DMS114 treated with DMSO at 0.1 percent for 48 hours (cell line): ENCODE results near the gene ALKBH3.

ENCODE experiments used
- DNase-seq: peaks from one replicate; lab custom pipeline; 2025; ENCODE audit not compliant: unreplicated experiment; lab: John Stamatoyannopoulos, UW

Gene ALKBH3

GRCh38 chr11:43894546-43894945, 13.9 kb downstream of the ALKBH3 start:
- no peak for DNase-seq

- no peak for DNase-seq
Measured at GRCh38 chr11:43895601-43896000, 15.0 kb downstream of the ALKBH3 start.

GRCh38 chr11:43898574-43898973, 17.9 kb downstream of the ALKBH3 start:
- DNase-seq: no peak

- no peak for DNase-seq
Measured at GRCh38 chr11:43899094-43899493, 18.5 kb downstream of the ALKBH3 start.

- no peak for DNase-seq
Measured at GRCh38 chr11:43901551-43901950, 20.9 kb downstream of the ALKBH3 start.

- DNase-seq: no peak
Measured at GRCh38 chr11:43903078-43903477, 22.4 kb downstream of the ALKBH3 start.

- no peak for DNase-seq
Measured at GRCh38 chr11:43903969-43904368, 23.3 kb downstream of the ALKBH3 start.

- no peak for DNase-seq
Measured at GRCh38 chr11:43904742-43905535, 24.3 kb downstream of the ALKBH3 start.

- DNase-seq: no peak
Measured at GRCh38 chr11:43905813-43906241, 25.2 kb downstream of the ALKBH3 start.

GRCh38 chr11:43907028-43907975, 26.7 kb downstream of the ALKBH3 start:
- no peak for DNase-seq

- no peak for DNase-seq
Measured at GRCh38 chr11:43908191-43908590, 27.6 kb downstream of the ALKBH3 start.

- no peak for DNase-seq
Measured at GRCh38 chr11:43908683-43909082, 28.1 kb downstream of the ALKBH3 start.

GRCh38 chr11:43913829-43914380, 33.3 kb downstream of the ALKBH3 start:
- DNase-seq: no peak

GRCh38 chr11:43914466-43914865, 33.8 kb downstream of the ALKBH3 start:
- DNase-seq: no peak

GRCh38 chr11:43916621-43917020, 36.0 kb downstream of the ALKBH3 start:
- DNase-seq: no peak

- DNase-seq: no peak
Measured at GRCh38 chr11:43917851-43918250, 37.2 kb downstream of the ALKBH3 start.

GRCh38 chr11:43918662-43919061, 38.0 kb downstream of the ALKBH3 start:
- DNase-seq: no peak

GRCh38 chr11:43919852-43920597, 39.4 kb downstream of the ALKBH3 start:
- no peak for DNase-seq

GRCh38 chr11:43920598-43921419, 40.2 kb downstream of the ALKBH3 start:
- DNase-seq: no peak
